Pancreas (tissue), 10 donors: ENCODE measurements around the gene TXNDC11. TPM values are rescaled to one million over a fixed set of nuclear protein-coding genes. Genes with fewer than 3 reads are reported as not detected.

Experiments used
- ATAC-seq, 4 donors: fragments of 200-7000 bp; cut with Tn5 transposase; one replicate each; pipeline versions ENCODE4 v1.8.0 to v1.9.1; 2020; ENCODE audit warnings: mild to moderate bottlenecking in 4 of 4, moderate library complexity in 4 of 4
- DNase-seq, 6 donors: peaks; one replicate each; pipeline ENCODE4 v3.0.0-alpha.2; 2020
- FAIRE-seq: peaks from 2 replicates; lab custom pipeline; 2012; peaks lifted over from hg19 to GRCh38; lab: Jason Lieb, UNC
- H3K27ac ChIP-seq, 4 donors: fragments of 200-600 bp; sonication (generic); 1 replicate in 3 of 4; 2 replicates in 1 of 4; pipeline versions ENCODE4 v1.5.0 to v1.8.0; 2020
- H3K27me3 ChIP-seq, 4 donors: fragments of 200-600 bp; one replicate each; pipeline ENCODE4 v1.8.0; 2021
- H3K36me3 ChIP-seq, 3 donors: fragments of 200-600 bp; sonication (generic) in 1 of 3; one replicate each; pipeline versions ENCODE4 v1.5.0 to v1.8.0; 2020 to 2021
- H3K4me1 ChIP-seq, 3 donors: fragments of 200-600 bp; one replicate each; pipeline ENCODE4 v1.8.0; 2021
- H3K4me3 ChIP-seq, 4 donors: fragments of 200-600 bp; sonication (generic) in 2 of 4; one replicate each; pipeline versions ENCODE4 v1.5.0 to v1.8.0; 2020 to 2021
- H3K9me3 ChIP-seq, 4 donors: fragments of 200-600 bp; one replicate each; pipeline ENCODE4 v1.8.0; 2021
- CTCF ChIP-seq, 4 donors: fragments of 200-600 bp; sonication (generic) in 3 of 4; IDR thresholded peaks; one replicate each; pipeline versions ENCODE4 v1.5.0 to v1.8.0; 2021; ENCODE audit warnings: antibody characterized with exemption in 4 of 4
- WGBS, 2 donors: extraction: QIAGEN DNeasy Blood & Tissue Kit; methylation state at CpG; one replicate each; pipeline ENCODE4 v1.1.7; 2013; 5-methylcytosine and 5-hydroxymethylcytosine counted together
- intact Hi-C, 3 donors: fragments of 100-400 bp; cut with DNase I; formaldehyde crosslinking; loops; one replicate each; pipeline versions ENCODE4 v1.11.1 to v1.14.2; 2022
- polyA plus RNA-seq, 2 donors: library from polyadenylated mRNA; stranded (reverse); fragments of 200-250 nt; gene quantifications; one replicate each; pipeline ENCODE4 v1.2.3, GENCODE V29; 2013
- total RNA-seq, 6 donors: library from RNA; stranded (reverse); fragmentation: NEBNext Ultra II Directional in 4 of 6; extraction: Animal tissue kit (Norgen Biotek cat#: 25700) in 4 of 6; gene quantifications; one replicate each; pipeline versions ENCODE4 v1.2.1 to v1.2.4, GENCODE V29; 2021 to 2023
- donor health status: healthy with polysubstance abuse.
- donor health status: DM: no; HTN: no; CAD: no; lungs with moderate emphysema.
- donor health status: DM: no; HTN: no; CAD: no.
- donor health status: control.
- donor health status: control.
- donor health status: Bipolar disorder and iron deficiency.
- donor health status: DM: yes; HTN: yes; CAD: no.
- donor health status: DM: no; HTN: no; CAD: no.
- donor health status: DM: no; HTN: no; CAD: no.
- donor health status: DM: yes; HTN: yes; CAD: no.

The TXNDC11 gene
- total and polyA plus RNA-seq, 8 donors = 28.1 to 80.8 (median 37.1) TPM

- Histone ChIP-seq H3K27me3 (no peaks in the 10 kb centered on the region), H3K27ac (no peak overlapping the region), H3K4me3 (no peak overlapping the region), H3K4me1 (peaks cover 25 to 31% (median 28%) of the 10 kb centered on the region in 3 donors), H3K9me3 (no peaks in the 10 kb centered on the region), H3K36me3 (no peaks in the 10 kb centered on the region)
- ATAC-seq (no peak), FAIRE-seq (no peak), DNase-seq (no peak)
- 95 to 96% methylated on average over 4 of the region's 4 CpGs for whole genome bisulfite sequencing, 2 donors
- intact Hi-C loops = no loop called here
- TF ChIP-seq CTCF (IDR thresholded peaks at IDR 0.05) = no peak
These were observed 34.9 kb downstream of the TXNDC11 start for GRCh38 chr16:11707679-11708197.

GRCh38 chr16:11706180-11706742 lies 36.4 kb downstream of the TXNDC11 start:
- no peaks in the 10 kb centered on the region for H3K36me3 ChIP-seq

GRCh38 chr16:11705311-11706025 lies 37.2 kb downstream of the TXNDC11 start:
- Histone ChIP-seq H3K9me3 (no peaks in the 10 kb centered on the region), H3K4me1 (peaks cover 13 to 20% (median 17%) of the 10 kb centered on the region in 3 donors), H3K4me3 (no peak overlapping the region), H3K27ac (no peak overlapping the region), H3K36me3 (no peaks in the 10 kb centered on the region), H3K27me3 (no peaks in the 10 kb centered on the region)
- intact Hi-C loops = no loop called here
- no peak for TF ChIP-seq CTCF (IDR thresholded peaks at IDR 0.05)
- no peak for DNase-seq
- 53 to 55% methylated on average over 6 of the region's 6 CpGs for WGBS, 2 donors
- no peak for FAIRE-seq
- ATAC-seq = no peak

More at GRCh38 chr16:11706180-11706742, 36.4 kb downstream of the TXNDC11 start:
- Histone ChIP-seq H3K4me1 (peaks cover 15 to 25% (median 17%) of the 10 kb centered on the region in 3 donors), H3K27ac (no peak overlapping the region), H3K4me3 (no peak overlapping the region), H3K9me3 (no peaks in the 10 kb centered on the region), H3K27me3 (no peaks in the 10 kb centered on the region)
- FAIRE-seq = no peak
- TF ChIP-seq CTCF (IDR thresholded peaks at IDR 0.05) = no peak
- DNase-seq = peak in 2 of 6 donors; percentile 45 to 48
- intact Hi-C loops = no loop called here
- 49 to 60% methylated on average over 5 of the region's 5 CpGs for WGBS, 2 donors
- ATAC-seq = peak; percentile 70 to 87 (median 77)

GRCh38 chr16:11700264-11701029 lies 42.2 kb downstream of the TXNDC11 start:
- 57 to 60% methylated on average over 9 of the region's 9 CpGs for WGBS, 2 donors
- FAIRE-seq (no peak), DNase-seq (no peak), ATAC-seq (no peak)
- TF ChIP-seq CTCF (IDR thresholded peaks at IDR 0.05) = no peak
- Histone ChIP-seq H3K27ac (no peak overlapping the region), H3K9me3 (no peaks in the 10 kb centered on the region), H3K36me3 (peaks cover 0 to 30% (median 6%) of the 10 kb centered on the region in 3 donors), H3K4me3 (no peak overlapping the region), H3K4me1 (peaks cover 3 to 11% (median 11%) of the 10 kb centered on the region in 3 donors), H3K27me3 (no peaks in the 10 kb centered on the region)
- intact Hi-C loops = no loop called here
